Measurements from ENCODE around the gene SHC3.

The SHC3 gene

GRCh38 chr9:89112243-89112642, 66.4 kb downstream of the SHC3 start:
- Histone ChIP-seq H3K27ac (ENCODE audit: low read depth, low read length) (no peak overlapping the region), H2BK5ac (ENCODE audit: low read depth, low read length, poor library complexity) (no peak overlapping the region), H3K4ac (ENCODE audit: low read depth, low read length) (no peak overlapping the region), H3K23ac (ENCODE audit: low read length) (no peak overlapping the region), H3K27me3 (ENCODE audit: insufficient read depth, low read length) (no peaks in the 10 kb centered on the region), H3K4me1 (ENCODE audit: control insufficient read depth in 1 of 2, insufficient read depth in 2 of 2, low read length in 2 of 2) (no peaks in the 10 kb centered on the region), H4K12ac (ENCODE audit: low read depth, low read length) (no peak overlapping the region), H4K8ac (ENCODE audit: low read depth, low read length) (no peak overlapping the region), H3K14ac (ENCODE audit: low read length) (no peak overlapping the region), H3K79me2 (ENCODE audit: control insufficient read depth, insufficient read depth, low read length, poor library complexity) (no peaks in the 10 kb centered on the region), H4K91ac (ENCODE audit: low read depth, low read length) (no peak overlapping the region), H3K4me2 (ENCODE audit: low read length) (no peak overlapping the region), H3K4me3 (ENCODE audit: low read depth, low read length) (no peak overlapping the region), H3K36me3 (ENCODE audit: control insufficient read depth in 1 of 2, insufficient read depth in 2 of 2, low read length in 2 of 2) (no peaks in the 10 kb centered on the region), H2BK120ac (ENCODE audit: insufficient read depth, low read length, poor library complexity) (no peak overlapping the region), H3K9ac (ENCODE audit: low read length) (no peak overlapping the region), H2AFZ (ENCODE audit: insufficient read depth, low read length, poor library complexity) (no peak overlapping the region), H3K9me3 (ENCODE audit: insufficient read depth, low read depth, low read length) (peaks cover 4% of the 10 kb centered on the region), H3K18ac (ENCODE audit: low read length) (no peak overlapping the region), H2AK5ac (ENCODE audit: low read length) (no peak overlapping the region), H3K79me1 (ENCODE audit: low read length) (no peaks in the 10 kb centered on the region), H2BK12ac (ENCODE audit: low read length) (no peak overlapping the region)
- DNase-seq: peak in 1 of 2 donors; percentile 50
- WGBS (ENCODE audit: extremely low coverage, insufficient coverage, insufficient read length): no CpG with 5 or more reads among the region's 3 CpGs

GRCh38 chr9:89109666-89110065, 69.0 kb downstream of the SHC3 start:
- H3K9ac ChIP-seq (ENCODE audit: low read length): no peak overlapping the region
- no peak overlapping the region for H4K12ac ChIP-seq (ENCODE audit: low read depth, low read length)
- no peak overlapping the region for H2BK5ac ChIP-seq (ENCODE audit: low read depth, low read length, poor library complexity)
- peak; percentile 33 to 81 for DNase-seq
- no peak overlapping the region for H3K23ac ChIP-seq (ENCODE audit: low read length)
- H3K4me3 ChIP-seq (ENCODE audit: low read depth, low read length): no peak overlapping the region
- H2BK12ac ChIP-seq (ENCODE audit: low read length): no peak overlapping the region
- peaks cover 4% of the 10 kb centered on the region for H3K9me3 ChIP-seq (ENCODE audit: insufficient read depth, low read depth, low read length)
- H4K91ac ChIP-seq (ENCODE audit: low read depth, low read length): no peak overlapping the region
- H2BK120ac ChIP-seq (ENCODE audit: insufficient read depth, low read length, poor library complexity): no peak overlapping the region
- H3K27me3 ChIP-seq (ENCODE audit: insufficient read depth, low read length): no peaks in the 10 kb centered on the region
- no peak overlapping the region for H2AFZ ChIP-seq (ENCODE audit: insufficient read depth, low read length, poor library complexity)
- no peaks in the 10 kb centered on the region for H3K79me1 ChIP-seq (ENCODE audit: low read length)
- H2AK5ac ChIP-seq (ENCODE audit: low read length): no peak overlapping the region
- H3K14ac ChIP-seq (ENCODE audit: low read length): no peak overlapping the region
- no peaks in the 10 kb centered on the region for H3K79me2 ChIP-seq (ENCODE audit: control insufficient read depth, insufficient read depth, low read length, poor library complexity)
- H3K36me3 ChIP-seq (ENCODE audit: control insufficient read depth in 1 of 2, insufficient read depth in 2 of 2, low read length in 2 of 2): no peaks in the 10 kb centered on the region
- H4K8ac ChIP-seq (ENCODE audit: low read depth, low read length): no peak overlapping the region
- H3K18ac ChIP-seq (ENCODE audit: low read length): no peak overlapping the region
- H3K4me1 ChIP-seq (ENCODE audit: control insufficient read depth in 1 of 2, insufficient read depth in 2 of 2, low read length in 2 of 2): no peaks in the 10 kb centered on the region
- H3K4ac ChIP-seq (ENCODE audit: low read depth, low read length): no peak overlapping the region
- no peak overlapping the region for H3K27ac ChIP-seq (ENCODE audit: low read depth, low read length)
- H3K4me2 ChIP-seq (ENCODE audit: low read length): no peak overlapping the region

- Histone ChIP-seq H3K4me1 (ENCODE audit: control insufficient read depth in 1 of 2, insufficient read depth in 2 of 2, low read length in 2 of 2) (no peaks in the 10 kb centered on the region), H3K23ac (ENCODE audit: low read length) (no peak overlapping the region), H3K36me3 (ENCODE audit: control insufficient read depth in 1 of 2, insufficient read depth in 2 of 2, low read length in 2 of 2) (no peaks in the 10 kb centered on the region), H2BK5ac (ENCODE audit: low read depth, low read length, poor library complexity) (no peak overlapping the region), H3K9ac (ENCODE audit: low read length) (no peak overlapping the region), H4K8ac (ENCODE audit: low read depth, low read length) (no peak overlapping the region), H3K79me2 (ENCODE audit: control insufficient read depth, insufficient read depth, low read length, poor library complexity) (no peaks in the 10 kb centered on the region), H3K14ac (ENCODE audit: low read length) (no peak overlapping the region), H2BK12ac (ENCODE audit: low read length) (no peak overlapping the region), H2BK120ac (ENCODE audit: insufficient read depth, low read length, poor library complexity) (no peak overlapping the region), H3K9me3 (ENCODE audit: insufficient read depth, low read depth, low read length) (peaks cover 4% of the 10 kb centered on the region), H3K4me3 (ENCODE audit: low read depth, low read length) (no peak overlapping the region), H4K12ac (ENCODE audit: low read depth, low read length) (no peak overlapping the region), H3K4me2 (ENCODE audit: low read length) (no peak overlapping the region), H3K4ac (ENCODE audit: low read depth, low read length) (no peak overlapping the region), H2AK5ac (ENCODE audit: low read length) (no peak overlapping the region), H3K79me1 (ENCODE audit: low read length) (no peaks in the 10 kb centered on the region), H3K18ac (ENCODE audit: low read length) (no peak overlapping the region), H2AFZ (ENCODE audit: insufficient read depth, low read length, poor library complexity) (no peak overlapping the region), H4K91ac (ENCODE audit: low read depth, low read length) (no peak overlapping the region), H3K27ac (ENCODE audit: low read depth, low read length) (no peak overlapping the region), H3K27me3 (ENCODE audit: insufficient read depth, low read length) (no peaks in the 10 kb centered on the region)
- WGBS (ENCODE audit: extremely low coverage, insufficient coverage, insufficient read length): no CpG with 5 or more reads among the region's 3 CpGs
- no peak for DNase-seq
Measured at GRCh38 chr9:89107406-89107805, 71.2 kb downstream of the SHC3 start.

- Histone ChIP-seq H4K91ac (ENCODE audit: low read depth, low read length) (no peak overlapping the region), H2BK120ac (ENCODE audit: insufficient read depth, low read length, poor library complexity) (no peak overlapping the region), H2AFZ (ENCODE audit: insufficient read depth, low read length, poor library complexity) (no peak overlapping the region), H4K12ac (ENCODE audit: low read depth, low read length) (no peak overlapping the region), H3K4ac (ENCODE audit: low read depth, low read length) (no peak overlapping the region), H3K9ac (ENCODE audit: low read length) (no peak overlapping the region), H3K79me2 (ENCODE audit: control insufficient read depth, insufficient read depth, low read length, poor library complexity) (no peaks in the 10 kb centered on the region), H3K23ac (ENCODE audit: low read length) (no peak overlapping the region), H3K4me1 (ENCODE audit: control insufficient read depth in 1 of 2, insufficient read depth in 2 of 2, low read length in 2 of 2) (no peaks in the 10 kb centered on the region), H3K27me3 (ENCODE audit: insufficient read depth, low read length) (no peaks in the 10 kb centered on the region), H3K79me1 (ENCODE audit: low read length) (no peaks in the 10 kb centered on the region), H3K36me3 (ENCODE audit: control insufficient read depth in 1 of 2, insufficient read depth in 2 of 2, low read length in 2 of 2) (no peaks in the 10 kb centered on the region), H4K8ac (ENCODE audit: low read depth, low read length) (no peak overlapping the region), H2BK5ac (ENCODE audit: low read depth, low read length, poor library complexity) (no peak overlapping the region), H2AK5ac (ENCODE audit: low read length) (no peak overlapping the region), H3K4me2 (ENCODE audit: low read length) (no peak overlapping the region), H3K27ac (ENCODE audit: low read depth, low read length) (no peak overlapping the region), H3K18ac (ENCODE audit: low read length) (no peak overlapping the region), H2BK12ac (ENCODE audit: low read length) (no peak overlapping the region), H3K14ac (ENCODE audit: low read length) (no peak overlapping the region), H3K4me3 (ENCODE audit: low read depth, low read length) (no peak overlapping the region), H3K9me3 (ENCODE audit: insufficient read depth, low read depth, low read length) (peaks cover 4% of the 10 kb centered on the region)
- WGBS (ENCODE audit: extremely low coverage, insufficient coverage, insufficient read length): no CpG with 5 or more reads among the region's 10 CpGs
- no peak for DNase-seq
Measured at GRCh38 chr9:89106224-89106851, 72.3 kb downstream of the SHC3 start.

All from trophoblast cell (in vitro differentiated cells and primary cell).